Thyroid gland (tissue), 4 donors: Measurements from ENCODE around the gene PRKAG1.

Source experiments
- CTCF ChIP-seq, 6 experiments: fragments of 200-600 bp in 3 of 6; fragments of 450-650 bp in 3 of 6; sonication (generic) in 3 of 6; IDR thresholded peaks; one replicate each; pipeline ENCODE4 v1.5.1; 2016 to 2019; ENCODE audit warnings: antibody characterized with exemption in 6 of 6, mild to moderate bottlenecking in 2 of 6, inconsistent platforms in 1 of 6, moderate library complexity in 1 of 6
- POLR2A ChIP-seq, 2 donors: fragments of 450-650 bp; IDR thresholded peaks; one replicate each; pipeline ENCODE4 v1.6.1; 2017; ENCODE audit warnings: antibody characterized with exemption in 2 of 2, mild to moderate bottlenecking in 2 of 2, moderate library complexity in 1 of 2

GRCh38 chr12:48985475-48985897, 33.1 kb downstream of the PRKAG1 start:
- no peak for TF ChIP-seq CTCF (IDR thresholded peaks at IDR 0.05)
- no peak for TF ChIP-seq POLR2A (IDR thresholded peaks at IDR 0.05)
